Right hindlimb (tissue), 1 donor: Measurements from ENCODE around the gene TBC1D10A.
"Not testable (repeated sequence)": the region's sequence is repeated elsewhere in the genome, so short reads cannot be mapped to it uniquely, and the experiment has no call there.

ENCODE experiments used
- DNase-seq: peaks from one replicate; pipeline ENCODE4 v3.0.0-alpha.2; 2018

TBC1D10A gene

DNA sequence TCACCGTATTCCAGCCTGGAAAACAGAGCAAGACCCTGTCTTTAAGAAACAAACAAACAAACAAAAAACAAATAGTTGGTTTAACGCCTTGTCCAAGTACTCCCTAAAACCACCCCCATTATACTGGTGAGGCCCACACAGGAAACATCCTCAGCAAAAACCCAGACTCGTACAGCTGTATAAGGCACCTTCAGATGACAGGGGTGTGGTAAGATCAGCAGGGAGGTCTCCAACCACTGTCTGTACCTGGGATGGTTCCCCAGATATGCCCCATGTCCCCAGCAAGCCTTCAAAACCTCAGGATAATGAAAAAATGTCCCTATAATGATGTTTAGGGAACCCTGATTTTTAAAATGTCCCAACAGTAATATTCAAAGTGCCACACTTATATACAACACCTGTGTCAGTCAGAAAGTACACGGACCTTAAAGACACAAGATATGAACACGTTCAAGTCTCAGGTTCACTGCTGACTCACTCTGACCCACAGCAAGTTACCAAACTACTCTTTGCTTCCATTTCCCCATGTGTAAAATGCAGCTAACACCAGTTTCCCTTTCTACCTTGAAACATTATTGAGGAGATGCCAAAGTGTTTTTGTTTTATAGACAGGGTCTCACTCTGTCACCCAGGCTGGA is 20.6 kb upstream of the TBC1D10A start:
- DNase-seq, result no peak

DNA sequence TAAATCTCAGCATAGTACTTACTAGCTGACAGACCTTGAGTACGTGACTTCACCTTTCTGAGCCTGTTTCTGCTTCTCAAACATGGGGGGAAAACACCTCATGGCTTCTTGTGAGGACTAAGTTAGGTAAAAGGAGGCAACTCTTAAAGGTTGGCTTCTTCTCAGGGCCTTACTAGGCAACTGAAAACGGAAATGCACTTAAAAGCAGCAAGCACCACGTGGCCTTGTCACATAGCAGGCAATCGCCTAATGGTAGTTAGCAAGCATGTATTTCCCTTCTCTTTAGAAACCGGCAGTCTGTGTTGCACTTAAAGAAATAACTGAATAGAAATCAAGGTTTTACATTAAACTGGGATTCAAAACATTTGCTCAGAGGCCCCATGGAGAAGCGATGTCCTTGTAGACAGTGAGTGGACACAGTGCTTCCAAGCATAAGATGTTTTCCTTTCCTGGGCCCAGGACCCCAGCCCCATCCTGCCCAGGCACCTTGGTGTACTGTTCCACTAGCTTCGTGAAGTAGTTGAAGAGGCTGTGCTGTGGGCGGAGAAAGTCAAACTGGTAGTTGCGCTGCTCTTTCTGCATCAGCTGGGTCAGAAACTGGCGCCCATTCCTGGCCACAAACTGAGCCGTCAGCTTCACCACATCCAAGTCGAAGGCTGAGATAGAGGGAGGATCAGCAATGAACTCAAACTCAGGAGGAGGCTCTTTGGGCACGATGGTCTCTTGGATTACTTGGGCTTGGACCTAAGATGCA is 17.9 kb upstream of the TBC1D10A start:
- DNase-seq, result no peak

DNA sequence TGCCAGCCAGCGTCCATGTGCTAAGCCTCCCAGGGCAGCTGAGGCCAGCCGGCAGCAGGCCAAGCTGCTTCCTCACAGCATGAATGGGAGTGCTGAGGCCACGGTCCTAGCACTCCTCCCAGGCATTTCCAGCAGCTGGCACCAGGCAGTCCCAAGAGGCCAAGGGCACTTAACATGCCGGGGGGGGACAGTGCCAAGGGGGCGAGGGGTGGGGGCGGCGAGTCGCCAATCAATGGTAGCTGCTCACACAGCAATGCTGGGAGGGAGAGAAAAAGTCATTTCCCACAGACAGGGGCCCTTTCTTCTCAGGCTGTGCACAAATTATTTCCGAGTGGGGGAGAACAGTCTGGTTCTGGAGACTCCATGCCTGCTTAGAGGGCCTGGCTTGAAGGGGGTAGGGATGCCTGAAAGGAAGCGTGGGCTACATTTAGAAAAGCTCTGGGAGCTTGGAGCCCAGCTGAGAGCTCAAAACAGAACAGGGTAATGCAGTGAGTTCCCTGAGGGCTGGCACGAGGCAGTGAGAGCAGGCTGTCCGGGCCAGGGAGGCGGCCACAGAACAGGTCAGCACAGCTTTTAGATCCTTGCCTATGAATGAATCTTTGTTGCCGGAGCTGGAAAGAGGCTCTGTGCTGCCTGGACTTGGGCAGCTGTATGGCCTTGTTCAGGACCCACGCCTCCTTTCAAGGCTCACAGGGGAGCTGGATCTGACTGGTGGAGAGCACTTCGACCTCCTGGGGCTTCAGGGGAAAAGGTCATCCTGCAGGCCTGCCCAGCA is 14.4 kb upstream of the TBC1D10A start:
- DNase-seq, result peak; percentile 67

DNA sequence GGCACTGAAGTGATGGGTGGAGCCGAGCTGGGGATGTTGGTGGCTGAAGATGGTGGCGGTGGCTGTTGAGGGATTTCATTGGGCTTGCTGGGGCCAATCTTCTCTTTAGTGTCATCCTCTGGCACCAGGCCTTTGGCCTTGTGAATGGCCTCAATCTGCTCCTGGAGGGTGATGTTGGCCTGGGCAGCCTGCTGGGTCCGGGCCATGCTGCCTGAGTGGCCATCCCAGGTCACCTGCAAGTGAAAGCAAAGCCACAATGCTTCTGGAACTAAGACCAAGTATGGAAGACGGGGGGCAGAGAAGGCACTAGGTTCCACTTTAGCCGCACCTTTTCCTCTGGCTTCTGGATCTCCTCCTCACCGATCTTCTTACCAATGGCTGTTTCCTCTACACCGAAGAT is 12.1 kb upstream of the TBC1D10A start:
- no peak for DNase-seq

DNA sequence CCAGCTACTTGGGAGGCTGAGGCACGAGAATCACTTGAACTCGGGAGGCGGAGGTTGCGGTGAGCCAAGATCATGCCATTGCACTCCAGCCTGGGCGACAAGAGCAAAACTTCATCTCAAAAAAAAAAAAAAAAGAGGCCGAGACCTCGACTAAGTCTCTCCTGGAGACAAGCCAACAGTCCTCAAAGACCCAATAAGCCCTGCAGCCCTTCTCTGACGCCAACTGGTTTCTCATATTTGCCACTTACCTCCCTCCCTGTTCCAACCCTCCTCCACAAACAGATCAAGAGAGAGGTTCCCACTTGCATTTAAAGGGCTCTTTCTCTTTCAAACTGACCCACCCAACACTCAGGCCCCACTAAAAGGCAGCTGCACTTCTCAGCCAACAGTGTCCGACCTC is 11.6 kb upstream of the TBC1D10A start:
- not testable (repeated sequence) for DNase-seq

DNA sequence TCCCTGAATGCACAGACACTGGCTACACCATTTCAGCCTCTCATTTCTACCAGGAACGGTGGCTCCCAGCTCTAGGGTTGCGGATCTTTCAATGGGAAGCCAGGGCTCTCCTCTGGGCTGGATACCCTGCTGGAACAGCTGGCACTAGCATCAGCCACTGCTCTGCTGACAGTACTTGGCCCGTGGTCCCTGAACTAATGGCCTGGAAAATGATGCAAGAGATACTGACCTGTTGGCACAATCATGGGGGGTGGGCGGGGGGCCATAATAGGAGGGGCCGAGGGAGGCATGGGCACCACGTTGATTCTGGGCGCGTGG is 10.7 kb upstream of the TBC1D10A start:
- no peak for DNase-seq

DNA sequence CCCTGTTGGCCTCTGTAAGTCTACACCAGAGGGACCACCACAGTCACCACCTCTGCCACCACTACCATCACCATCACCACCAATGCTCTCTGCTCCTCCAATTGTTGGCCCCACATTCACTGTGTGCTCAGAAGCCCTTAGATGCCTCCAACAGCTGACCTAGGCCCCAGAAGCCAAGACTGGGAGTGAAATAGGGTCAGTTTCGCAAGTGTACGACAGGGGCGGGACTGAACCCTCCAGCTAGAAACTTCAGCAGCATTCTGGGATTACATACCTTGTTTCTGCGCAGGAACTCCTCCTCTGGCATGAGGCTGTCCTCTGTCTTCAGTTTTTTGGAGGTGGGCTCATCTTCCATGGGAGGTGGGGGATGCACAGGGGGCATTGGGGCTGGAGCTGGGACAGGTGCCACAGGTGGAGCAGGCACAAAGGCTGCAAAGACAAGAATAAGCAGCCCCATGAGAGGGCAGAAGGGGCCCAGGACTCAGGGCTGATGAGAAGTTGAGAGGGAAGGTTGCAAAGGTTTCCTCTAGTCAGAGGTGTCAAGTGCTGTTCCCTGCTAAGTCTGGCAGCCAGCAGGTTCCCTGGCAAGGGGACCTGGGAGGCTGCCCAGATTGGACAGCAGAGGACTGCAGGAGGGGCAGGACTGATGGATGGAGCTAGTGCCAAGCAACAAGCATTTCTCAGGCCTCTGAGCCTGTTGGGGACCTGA is 10.2 kb upstream of the TBC1D10A start:
- DNase-seq, result no peak

DNA sequence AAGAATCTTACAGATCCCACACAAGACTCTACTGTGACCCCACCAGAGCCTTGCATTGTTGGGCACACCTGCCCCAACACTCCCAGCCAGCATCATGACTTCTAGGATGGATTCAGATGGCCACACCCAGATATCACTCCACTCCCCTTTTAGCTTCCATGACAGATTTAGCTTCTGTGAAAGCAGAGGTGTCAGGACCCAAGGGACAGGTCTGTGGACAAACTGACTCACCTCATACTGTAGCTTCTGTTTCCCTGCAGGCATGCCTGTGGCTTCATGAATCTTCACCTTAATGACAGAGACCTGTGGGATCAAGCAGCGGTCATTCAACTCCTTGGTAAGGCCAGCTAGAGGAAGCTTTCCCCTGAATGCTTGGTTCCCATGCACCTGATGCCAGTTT is 8.5 kb upstream of the TBC1D10A start:
- DNase-seq, result no peak

DNA sequence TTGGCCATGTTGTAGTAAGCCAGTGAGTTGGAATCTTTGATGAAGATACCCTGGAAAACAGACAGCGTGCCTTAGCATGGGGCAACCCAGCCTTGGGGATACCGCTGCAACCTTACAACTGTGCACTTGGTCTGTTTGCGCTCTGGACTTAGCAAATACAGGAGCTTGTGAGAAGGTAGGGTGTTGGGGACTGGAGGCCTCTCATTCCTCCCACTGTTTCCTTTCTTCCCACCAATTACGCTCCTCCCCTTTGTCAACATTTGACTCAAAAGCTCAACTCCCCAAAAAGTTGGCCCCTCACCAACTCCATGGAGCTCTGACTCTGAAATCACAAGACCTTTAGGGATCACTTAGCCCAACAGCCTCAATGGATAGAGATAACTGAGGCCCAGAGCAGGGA is 7.9 kb upstream of the TBC1D10A start:
- DNase-seq, result no peak

DNA sequence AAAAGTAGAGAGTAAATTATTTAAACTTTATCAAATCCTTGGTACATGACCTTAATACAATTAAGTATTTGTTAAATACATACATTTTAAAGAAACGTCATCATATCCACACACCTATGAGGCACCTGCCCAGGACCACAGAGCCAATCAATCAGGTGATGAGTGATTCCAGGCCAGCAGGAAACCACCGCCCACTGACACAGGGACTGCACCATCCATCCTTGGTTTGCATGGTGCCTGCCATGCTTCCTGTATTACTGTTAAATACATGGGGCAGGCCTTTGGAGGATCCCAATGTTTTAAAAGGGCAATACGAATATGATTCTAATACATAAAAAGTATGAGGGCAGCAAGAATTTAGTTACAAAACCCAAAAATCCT is 7.0 kb upstream of the TBC1D10A start:
- DNase-seq, result no peak

DNA sequence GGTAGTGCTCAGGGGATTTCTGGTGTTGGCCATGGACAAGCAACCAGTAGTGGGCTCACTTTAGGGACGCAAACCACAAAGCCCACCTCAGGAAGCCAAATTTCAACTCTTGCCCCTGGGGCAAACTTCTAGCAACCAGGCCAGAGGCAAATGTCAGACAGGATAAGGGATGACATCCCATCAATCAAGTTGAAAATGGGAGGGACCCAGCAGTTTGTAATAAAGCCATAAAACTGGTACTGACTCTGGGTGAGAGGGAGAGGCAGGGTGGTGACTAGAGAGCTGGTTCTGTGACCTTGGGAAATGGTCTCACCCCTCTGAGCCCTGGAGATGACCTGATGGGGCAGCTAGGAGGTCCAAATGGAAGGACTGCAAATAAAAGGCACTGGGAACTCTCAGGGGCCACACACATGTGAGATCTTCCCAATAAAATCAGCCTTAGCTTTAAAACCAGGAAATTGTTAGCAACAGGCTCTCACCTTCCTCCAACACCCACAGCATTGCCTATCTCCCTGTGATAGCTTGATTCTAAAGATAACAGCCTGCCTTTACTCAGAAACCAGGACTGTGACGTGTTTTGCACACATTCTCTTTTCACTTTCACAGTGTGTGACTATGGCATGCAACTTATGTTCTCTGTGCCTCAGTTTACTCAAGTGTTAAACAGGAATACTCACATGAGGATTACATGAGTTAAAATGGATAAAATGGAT is 6.4 kb upstream of the TBC1D10A start:
- DNase-seq, result no peak

DNA sequence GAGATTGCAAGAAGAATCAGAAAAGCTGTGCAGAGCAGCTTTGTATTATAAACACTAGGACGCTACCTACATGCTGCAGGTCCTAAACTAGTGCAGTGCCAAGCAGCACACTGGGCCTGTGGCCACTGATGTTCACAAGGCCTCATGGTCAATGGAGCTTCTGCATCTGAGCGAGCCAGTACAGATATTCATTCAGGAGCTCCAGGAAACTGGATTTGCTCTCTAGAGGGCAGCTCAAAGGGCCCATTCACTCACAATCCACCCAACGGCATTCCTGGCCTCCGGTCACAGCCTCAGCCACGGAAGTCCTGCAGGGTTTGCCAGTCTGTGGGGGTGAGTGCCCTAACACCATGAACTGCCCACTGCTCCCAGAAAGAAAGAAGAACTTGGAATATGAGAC is 5.8 kb upstream of the TBC1D10A start:
- DNase-seq, result no peak

DNA sequence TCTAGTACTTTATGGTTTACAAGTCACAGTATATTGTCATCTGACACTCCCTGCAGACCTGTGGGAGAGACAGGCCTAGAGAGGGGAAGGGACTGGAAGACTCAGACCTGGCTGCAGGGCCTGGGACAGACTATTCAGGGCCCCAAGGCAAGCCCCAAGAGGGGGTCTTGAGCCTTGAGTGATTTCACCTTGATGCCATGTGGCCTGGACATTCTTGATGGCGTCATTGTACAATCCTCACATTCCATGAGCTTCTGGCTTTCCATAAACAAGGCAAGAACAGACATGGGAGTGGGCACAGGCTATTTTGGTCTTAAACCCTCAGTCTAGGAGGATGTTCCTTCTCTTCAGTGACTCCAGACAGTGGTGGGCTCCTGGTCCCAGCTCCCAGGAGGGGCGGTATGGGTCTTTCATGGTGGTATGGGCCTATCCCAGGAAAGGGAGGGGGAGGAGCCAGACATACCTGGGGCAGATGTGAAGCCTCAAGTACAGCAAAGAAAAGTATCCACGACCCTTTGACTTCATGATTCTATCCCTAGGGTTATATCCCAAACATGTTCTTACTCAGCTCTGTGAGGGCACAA is 1.8 kb upstream of the TBC1D10A start:
- DNase-seq, result no peak

DNA sequence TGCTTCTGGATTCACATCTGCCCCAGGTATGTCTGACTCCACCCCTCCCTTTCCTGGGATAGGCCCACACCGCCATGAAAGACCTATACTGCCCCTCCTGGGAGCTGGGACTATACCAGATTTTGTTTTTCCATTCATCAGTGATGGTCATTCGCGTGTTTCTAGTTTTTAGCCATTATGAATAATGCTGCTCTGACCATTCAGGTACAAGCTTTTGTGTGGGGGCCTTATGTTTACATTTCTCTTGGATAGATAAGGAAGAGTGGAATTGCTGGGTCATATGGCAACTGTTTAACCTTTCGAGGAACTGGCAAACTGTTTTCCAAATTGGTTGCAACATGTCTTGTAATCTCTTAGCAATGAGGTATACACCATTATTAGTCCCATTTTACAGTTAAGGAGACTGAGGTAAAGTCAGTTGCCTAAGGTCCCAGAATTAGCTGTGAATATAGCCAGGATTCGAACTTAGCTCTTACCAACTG is 1.2 kb upstream of the TBC1D10A start:
- no peak for DNase-seq

DNA sequence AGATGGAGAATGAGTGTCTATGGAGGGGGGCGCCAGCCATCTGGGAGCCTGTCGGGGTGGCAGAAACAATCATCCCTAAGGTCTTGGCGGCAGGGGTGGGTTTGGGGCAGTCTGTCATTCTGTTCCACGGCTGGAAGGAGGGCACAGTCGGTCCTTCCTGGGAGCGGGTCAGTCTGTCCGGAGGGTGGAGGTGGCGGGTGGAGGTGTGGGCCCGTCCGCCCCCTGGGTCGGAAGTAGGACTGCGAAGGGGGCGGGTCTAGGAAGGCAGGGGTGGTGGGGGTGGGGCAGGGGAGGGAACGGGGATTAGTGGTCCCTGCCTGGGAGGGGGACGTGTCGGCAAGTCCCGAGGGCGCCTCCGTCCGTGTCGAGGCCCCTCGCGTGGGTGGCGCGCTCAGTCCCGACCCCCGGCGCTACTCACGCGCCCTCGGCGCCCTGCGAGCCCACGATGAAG is 461 bp downstream of the TBC1D10A start:
- DNase-seq, result peak; percentile 53

DNA sequence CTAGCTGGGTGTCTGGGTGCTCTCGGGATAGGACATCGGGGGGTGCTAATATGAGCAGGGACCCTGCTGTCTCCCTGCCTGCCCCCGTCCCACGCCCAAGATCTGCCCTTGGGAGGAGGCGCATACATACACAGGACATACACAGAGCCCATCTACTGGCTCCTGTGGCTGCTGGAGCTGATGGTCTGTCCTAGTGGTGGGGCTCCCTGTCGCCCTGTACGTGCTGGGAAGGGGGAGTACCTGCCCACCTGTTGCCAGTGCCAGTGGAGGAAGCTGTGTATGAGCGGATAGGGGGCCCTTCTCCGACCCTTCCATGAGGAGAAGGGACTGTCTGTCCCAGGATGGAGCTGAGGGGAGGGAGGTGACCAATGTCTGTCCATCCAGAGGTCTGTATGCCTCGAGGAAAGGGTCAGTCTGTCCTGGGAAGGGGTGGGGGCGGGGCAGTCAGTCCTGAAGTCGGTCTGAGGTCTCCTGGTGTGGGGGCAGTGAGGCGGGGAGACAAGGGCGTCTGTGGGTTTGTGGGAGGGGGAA is 952 bp downstream of the TBC1D10A start:
- no peak for DNase-seq

DNA sequence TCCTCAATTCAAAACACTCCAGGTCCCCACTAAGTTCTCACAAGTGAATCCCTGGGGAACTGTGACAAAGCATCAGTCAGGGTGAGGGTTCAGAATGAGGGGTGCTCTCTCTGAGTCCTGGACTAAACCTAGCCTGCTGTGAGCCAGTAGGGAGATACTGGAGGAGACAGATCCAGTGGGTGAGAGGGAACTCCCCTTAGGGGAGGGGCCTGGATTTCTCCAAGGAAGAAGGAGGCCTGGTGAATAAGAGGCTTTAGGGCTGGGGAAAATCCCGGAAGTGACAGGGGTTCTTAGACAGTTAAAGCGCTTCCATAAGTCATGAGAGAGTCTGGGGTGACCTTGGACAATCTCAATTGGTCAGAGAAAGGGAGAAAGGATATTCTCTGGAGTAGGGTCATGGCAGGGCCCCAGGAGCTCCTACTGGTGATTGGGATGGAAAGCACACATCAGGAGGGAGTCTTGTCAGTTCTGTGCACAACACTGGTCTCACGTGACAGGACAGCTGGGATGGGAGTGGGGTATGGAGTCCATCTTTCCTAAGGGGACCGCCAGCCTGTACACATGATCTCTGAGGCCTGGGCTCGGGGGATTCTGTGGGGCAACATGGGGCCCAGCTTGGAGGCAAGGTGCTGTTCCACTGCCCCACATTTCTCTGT is 1.5 kb downstream of the TBC1D10A start:
- DNase-seq, result no peak

DNA sequence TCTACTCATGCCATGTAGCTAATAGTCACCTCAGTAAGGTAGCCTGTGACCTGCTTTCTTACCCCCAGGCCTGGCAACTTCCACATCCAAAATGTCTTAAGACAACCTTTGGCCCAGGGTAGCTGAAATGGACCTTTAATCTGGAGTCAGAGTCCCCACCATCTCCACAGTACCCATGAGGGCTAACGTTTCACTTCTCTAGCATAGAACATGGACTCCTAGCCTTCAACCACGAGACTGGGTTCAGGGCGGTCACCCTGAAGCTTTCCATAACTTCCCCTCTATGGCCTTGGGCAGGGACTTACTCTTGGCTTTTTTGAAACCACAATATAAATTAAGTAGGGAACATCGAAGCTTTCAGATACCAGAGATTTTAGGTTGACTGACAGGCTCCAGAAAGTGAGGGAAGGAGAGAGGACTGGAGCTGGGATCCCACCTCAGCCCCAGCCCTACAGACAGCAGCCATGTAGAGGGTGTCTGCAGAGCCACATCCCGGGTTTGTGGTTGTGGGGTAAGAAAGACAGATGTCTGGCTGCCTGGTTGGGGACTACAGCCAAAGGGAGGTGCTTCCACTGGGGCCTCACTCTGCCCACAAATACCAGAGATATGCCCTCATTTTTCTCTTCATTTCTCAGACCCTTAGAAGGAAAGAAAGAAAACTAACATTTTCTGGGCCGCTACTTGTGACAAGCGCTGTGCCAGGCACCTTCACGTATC is 2.6 kb downstream of the TBC1D10A start:
- DNase-seq, result no peak

DNA sequence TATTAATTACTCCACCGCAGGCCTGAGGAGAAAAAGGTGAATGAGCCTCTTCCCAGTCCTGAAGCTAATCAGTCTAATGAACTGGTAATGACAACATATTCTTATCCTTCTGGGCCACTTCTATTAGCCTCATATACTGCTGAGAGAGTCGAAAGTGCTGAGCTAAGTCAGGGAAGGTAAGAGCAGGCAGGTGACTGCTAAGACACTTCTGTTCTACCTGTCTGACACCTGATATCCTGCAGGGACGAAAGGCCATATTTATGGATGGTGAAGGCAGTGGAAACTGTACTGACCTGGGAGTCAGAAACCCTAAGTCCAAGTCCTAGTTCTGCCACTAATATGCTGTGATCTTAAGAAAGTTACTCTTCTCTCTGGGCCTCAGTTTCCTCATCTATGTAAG is 3.5 kb downstream of the TBC1D10A start:
- DNase-seq, result no peak

DNA sequence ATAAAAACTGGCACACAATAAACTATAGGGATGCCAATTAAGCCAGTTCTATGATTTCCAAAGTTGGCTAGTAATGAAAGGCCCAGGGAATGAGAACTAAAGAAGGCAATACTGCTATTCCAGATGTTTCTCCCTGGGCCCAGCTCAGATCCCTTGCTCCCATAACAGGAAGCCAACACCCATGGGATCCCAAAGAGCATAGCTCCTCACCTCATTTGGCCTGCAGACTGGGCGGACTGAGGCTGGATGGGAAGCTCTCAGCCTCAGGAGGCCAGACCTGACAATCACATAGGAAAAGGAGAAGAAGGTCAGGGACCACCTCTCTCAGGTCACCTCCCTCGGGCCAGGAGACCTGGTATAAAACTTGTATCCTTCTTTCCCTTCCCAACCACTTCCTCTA is 5.3 kb downstream of the TBC1D10A start:
- DNase-seq, result no peak
